Ovary (tissue), 9 donors: ENCODE measurements around the gene TREML4. TPM values are rescaled to one million over a fixed set of nuclear protein-coding genes. Genes with fewer than 3 reads are reported as not detected.

ENCODE experiments used
- DNase-seq, 5 donors: peaks; one replicate each; pipeline ENCODE4 v3.0.0-alpha.2; 2019 to 2020
- H3K27ac ChIP-seq, 2 donors: fragments of 200-600 bp; one replicate each; pipeline versions ENCODE4 v1.5.1 to v1.8.0; 2019 to 2022
- H3K27me3 ChIP-seq: fragments of 200-600 bp; one replicate; pipeline ENCODE4 v1.8.0; 2022
- H3K36me3 ChIP-seq: fragments of 200-600 bp; sonication (generic); one replicate; pipeline ENCODE4 v1.5.1; 2019
- H3K4me1 ChIP-seq: one replicate; pipeline ENCODE4 v1.8.1; 2013; ENCODE audit warnings: mild to moderate bottlenecking, moderate library complexity; ENCODE audit not compliant: insufficient read depth
- H3K4me3 ChIP-seq: fragments of 200-600 bp; sonication (generic); one replicate; pipeline ENCODE4 v1.5.1; 2017
- H3K9me3 ChIP-seq, 2 donors: fragments of 200-600 bp in 1 of 2; sonication (generic) in 1 of 2; one replicate each; pipeline versions ENCODE4 v1.5.1 to v1.8.1; 2013 to 2019; ENCODE audit warnings: mild to moderate bottlenecking in 1 of 2, moderate library complexity in 1 of 2
- EP300 ChIP-seq: sonication (generic); formaldehyde crosslinking; IDR thresholded peaks from one replicate; pipeline ENCODE4 v1.6.1; 2017; ENCODE audit warnings: antibody characterized with exemption
- POLR2A ChIP-seq: fragments of 450-650 bp; IDR thresholded peaks from one replicate; pipeline ENCODE4 v1.6.1; 2017; ENCODE audit warnings: antibody characterized with exemption, mild to moderate bottlenecking, moderate library complexity
- WGBS, 3 donors: extraction: QIAGEN DNeasy Blood & Tissue Kit in 1 of 3; methylation state at CpG; one replicate each; pipeline versions ENCODE4 v1.1.5 to v1.1.7; 2013 to 2017; 5-methylcytosine and 5-hydroxymethylcytosine counted together
- intact Hi-C, 4 donors: fragments of 100-400 bp; cut with DNase I; formaldehyde crosslinking; loops; one replicate each; pipeline versions ENCODE4 v1.11.0 to v1.15.1; 2022 to 2023
- polyA plus RNA-seq, 2 donors: library from polyadenylated mRNA; stranded (reverse); fragments of 200-250 nt in 1 of 2; fragments of 350-450 nt in 1 of 2; fragmentation: Illumina TruSeq in 1 of 2; extraction: RNeasy Lipid Tissue Mini Kit (QIAGEN cat#74804) in 1 of 2; gene quantifications; one replicate each; pipeline ENCODE4 v1.2.3, GENCODE V29; 2013 to 2014
- small RNA-seq: library from RNA; depleted of rRNA; stranded (forward); fragments of <200 nt; gene quantifications from one replicate; pipeline ENCODE3, GENCODE V24; 2016
- total RNA-seq, 7 donors: library from RNA; depleted of rRNA in 2 of 7; stranded (reverse); fragments of >200 nt in 2 of 7; fragmentation: NEBNext Ultra II Directional in 3 of 7; extraction: Animal tissue kit (Norgen Biotek cat#: 25700) in 3 of 7; gene quantifications; one replicate each; pipeline versions ENCODE4 v1.1.0 to v1.2.4, GENCODE V29; 2016 to 2023
- TF ChIP-seq, protein P1 (sequence below), 3 donors: fragments of 450-650 bp in 2 of 3; fragments of 200-600 bp in 1 of 3; IDR thresholded peaks; one replicate each; pipeline versions ENCODE4 v1.5.1 to v1.8.0; 2016 to 2022; ENCODE audit warnings: antibody characterized with exemption in 3 of 3, mild to moderate bottlenecking in 1 of 3
- donor health status: DM: no; HTN: no; CAD: no; lungs with moderate emphysema.
- donor health status: DM: no; HTN: no; CAD: no.
- donor health status: Bipolar disorder and iron deficiency.
- donor health status: DM: yes; HTN: yes; CAD: no.
- donor health status: DM: no; HTN: no; CAD: no.
- donor health status: DM: yes; HTN: yes; CAD: no.

The TREML4 gene
- total and polyA plus RNA-seq, 9 donors, result not detected

DNA sequence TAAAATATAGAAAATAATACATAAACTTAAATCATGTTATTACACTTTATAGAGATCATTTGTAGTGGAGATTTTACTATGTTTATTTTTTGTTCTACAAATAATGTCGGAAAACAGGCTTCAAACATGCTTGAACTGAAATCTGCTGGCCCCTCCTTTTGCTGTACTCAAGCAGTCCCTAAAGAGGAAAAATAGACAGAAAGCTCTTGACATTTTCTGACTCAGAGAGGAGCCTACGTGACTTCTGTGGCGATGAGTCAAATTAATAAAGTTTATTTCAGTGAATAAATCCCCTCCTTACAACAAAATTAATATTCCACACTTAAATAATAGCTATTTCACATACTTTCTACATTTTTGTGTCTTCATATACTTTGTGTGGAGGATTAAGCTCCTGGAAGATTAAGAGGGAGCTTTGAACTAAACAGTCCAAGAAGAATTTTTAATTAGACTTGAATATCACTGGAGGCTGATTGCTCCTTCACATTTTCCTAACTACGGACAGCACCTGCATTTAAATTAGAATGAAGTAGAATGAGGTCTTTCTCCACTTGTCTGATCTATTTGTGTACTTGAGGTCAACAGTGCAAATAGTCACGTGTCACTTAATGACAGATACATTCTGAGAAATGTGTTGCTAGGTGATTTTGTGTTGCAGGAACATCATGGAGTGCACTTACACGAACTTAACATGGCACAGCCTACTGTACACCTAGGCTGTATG, 60.0 kb downstream of the TREML4 start:
- H3K27me3 ChIP-seq, result no peaks in the 10 kb centered on the region
- 35 to 44% (median 42%) methylated on average over 6 of the region's 6 CpGs for WGBS, 3 donors
- H3K36me3 ChIP-seq, result no peaks in the 10 kb centered on the region
- H3K9me3 ChIP-seq, result no peaks in the 10 kb centered on the region
- H3K27ac ChIP-seq, result no peak overlapping the region
- no peak for TF ChIP-seq POLR2A
- TF ChIP-seq, protein P1, sequence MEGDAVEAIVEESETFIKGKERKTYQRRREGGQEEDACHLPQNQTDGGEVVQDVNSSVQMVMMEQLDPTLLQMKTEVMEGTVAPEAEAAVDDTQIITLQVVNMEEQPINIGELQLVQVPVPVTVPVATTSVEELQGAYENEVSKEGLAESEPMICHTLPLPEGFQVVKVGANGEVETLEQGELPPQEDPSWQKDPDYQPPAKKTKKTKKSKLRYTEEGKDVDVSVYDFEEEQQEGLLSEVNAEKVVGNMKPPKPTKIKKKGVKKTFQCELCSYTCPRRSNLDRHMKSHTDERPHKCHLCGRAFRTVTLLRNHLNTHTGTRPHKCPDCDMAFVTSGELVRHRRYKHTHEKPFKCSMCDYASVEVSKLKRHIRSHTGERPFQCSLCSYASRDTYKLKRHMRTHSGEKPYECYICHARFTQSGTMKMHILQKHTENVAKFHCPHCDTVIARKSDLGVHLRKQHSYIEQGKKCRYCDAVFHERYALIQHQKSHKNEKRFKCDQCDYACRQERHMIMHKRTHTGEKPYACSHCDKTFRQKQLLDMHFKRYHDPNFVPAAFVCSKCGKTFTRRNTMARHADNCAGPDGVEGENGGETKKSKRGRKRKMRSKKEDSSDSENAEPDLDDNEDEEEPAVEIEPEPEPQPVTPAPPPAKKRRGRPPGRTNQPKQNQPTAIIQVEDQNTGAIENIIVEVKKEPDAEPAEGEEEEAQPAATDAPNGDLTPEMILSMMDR (IDR thresholded peaks at IDR 0.05), result no peak
- no peak for TF ChIP-seq EP300
- H3K4me1 ChIP-seq, result no peaks in the 10 kb centered on the region
- no peak overlapping the region for H3K4me3 ChIP-seq
- intact Hi-C loops, result no loop called here
- no peak for DNase-seq

Small RNA genes lying within 50 kb of the gene (small RNA-seq; reads per million reads assigned to genes)
- gene AL391903.2 (not detected), gene AL391903.3 (not detected), gene RNA5SP207 (0.50 reads per million, percentile 11 among the genes with 10 or more reads in this experiment)

Other genes starting within 250 kb of the TREML4 start
- gene UNC5CL, start 189.1 kb upstream of the TREML4 start, total RNA-seq, result 1 to 10 TPM in 2 of 7 donors, under 1 TPM in 5; 0.69 to 2.1 (median 0.86) TPM
- under 1 TPM; 0.60 to 0.91 TPM for gene UNC5CL, start 189.1 kb upstream of the TREML4 start, polyA plus RNA-seq
- gene TSPO2, start 185.9 kb upstream of the TREML4 start, total RNA-seq, result not detected
- gene TSPO2, start 185.9 kb upstream of the TREML4 start, polyA plus RNA-seq, result not detected
- gene APOBEC2, start 175.1 kb upstream of the TREML4 start, total RNA-seq, result not detected
- gene APOBEC2, start 175.1 kb upstream of the TREML4 start, polyA plus RNA-seq, result under 1 TPM in 1 of 2 donors, not detected in 1; 0.06 TPM
- 10 to 100 TPM; 10.6 to 26.9 (median 19.7) TPM for gene OARD1, start 156.0 kb upstream of the TREML4 start, total RNA-seq
- gene OARD1, start 156.0 kb upstream of the TREML4 start, polyA plus RNA-seq, result 10 to 100 TPM; 33.4 to 34.5 TPM
- 10 to 100 TPM in 6 of 7 donors, 1 to 10 TPM in 1; 7.6 to 33.3 (median 20.9) TPM for gene NFYA, start 155.4 kb upstream of the TREML4 start, total RNA-seq
- 10 to 100 TPM; 14.2 to 20.7 TPM for gene NFYA, start 155.4 kb upstream of the TREML4 start, polyA plus RNA-seq
- gene TREML1, start 74.0 kb upstream of the TREML4 start, total RNA-seq, result 1 to 10 TPM in 1 of 7 donors, under 1 TPM in 1, not detected in 5; 0.31 to 3.8 TPM
- under 1 TPM; 0.16 to 0.45 TPM for gene TREML1, start 74.0 kb upstream of the TREML4 start, polyA plus RNA-seq
- 10 to 100 TPM in 1 of 7 donors, 1 to 10 TPM in 6; 2.6 to 12.4 (median 4.4) TPM for gene TREM2, start 65.2 kb upstream of the TREML4 start, total RNA-seq
- 1 to 10 TPM; 3.9 to 4.1 TPM for gene TREM2, start 65.2 kb upstream of the TREML4 start, polyA plus RNA-seq
- gene TREML2, start 27.2 kb upstream of the TREML4 start, total RNA-seq, result under 1 TPM in 1 of 7 donors, not detected in 6; 0.10 TPM
- gene TREML2, start 27.2 kb upstream of the TREML4 start, polyA plus RNA-seq, result under 1 TPM in 1 of 2 donors, not detected in 1; 0.08 TPM
- gene TREM1, start 58.3 kb downstream of the TREML4 start, total RNA-seq, result 1 to 10 TPM in 3 of 7 donors, under 1 TPM in 4; 0.34 to 2.9 (median 0.87) TPM
- 1 to 10 TPM in 1 of 2 donors, under 1 TPM in 1; 0.36 to 2.4 TPM for gene TREM1, start 58.3 kb downstream of the TREML4 start, polyA plus RNA-seq
- not detected for gene NCR2, start 107.3 kb downstream of the TREML4 start, total RNA-seq
- gene NCR2, start 107.3 kb downstream of the TREML4 start, polyA plus RNA-seq, result not detected